Natural killer cell (primary cell): ENCODE measurements around the gene KSR1. TPM values are rescaled to one million over a fixed set of nuclear protein-coding genes. Genes with fewer than 3 reads are reported as not detected.

ENCODE experiments used
- ATAC-seq, 3 donors: fragments of 150-1000 bp in 2 of 3; fragments of 200-7000 bp in 1 of 3; cut with Tn5 transposase; 1 replicate in 1 of 3; 2 replicates in 2 of 3; pipeline ENCODE4 v1.10.0; 2021; ENCODE audit warnings: mild to moderate bottlenecking in 2 of 3, moderate library complexity in 2 of 3
- DNase-seq, 2 donors: peaks; one replicate each; pipeline versions ENCODE4 v3.0.0 to v3.0.0-alpha.2; 2013 to 2021; ENCODE audit warnings: mixed read lengths in 1 of 2
- H3K27ac ChIP-seq: one replicate; pipeline ENCODE4 v1.5.1; 2013; ENCODE audit warnings: mild to moderate bottlenecking, low read length
- H3K27me3 ChIP-seq: one replicate; pipeline ENCODE4 v1.6.1; 2013; ENCODE audit warnings: low read length; ENCODE audit not compliant: control insufficient read depth, insufficient read depth
- H3K36me3 ChIP-seq: one replicate; pipeline ENCODE4 v1.6.1; 2013; ENCODE audit warnings: low read length; ENCODE audit not compliant: control insufficient read depth, insufficient read depth
- H3K4me1 ChIP-seq: one replicate; pipeline ENCODE4 v1.6.1; 2013; ENCODE audit warnings: low read length; ENCODE audit not compliant: control insufficient read depth, insufficient read depth
- H3K4me3 ChIP-seq: one replicate; pipeline ENCODE4 v1.5.1; 2013; ENCODE audit warnings: low read length
- H3K9me3 ChIP-seq: one replicate; pipeline ENCODE4 v1.6.1; 2013; ENCODE audit warnings: low read length; ENCODE audit not compliant: control insufficient read depth, insufficient read depth
- H3K27ac Mint-ChIP-seq, 2 donors: one replicate each; pipeline ENCODE4 v1.8.0; 2022; ENCODE audit warnings: mild to moderate bottlenecking in 2 of 2, mixed read lengths in 2 of 2, moderate library complexity in 1 of 2
- H3K27me3 Mint-ChIP-seq, 2 donors: one replicate each; pipeline ENCODE4 v1.8.0; 2022; ENCODE audit warnings: low read depth in 2 of 2, mixed read lengths in 2 of 2
- H3K36me3 Mint-ChIP-seq: one replicate; pipeline ENCODE4 v1.8.0; 2022; ENCODE audit warnings: mixed read lengths
- H3K4me1 Mint-ChIP-seq, 2 donors: one replicate each; pipeline ENCODE4 v1.8.0; 2022; ENCODE audit warnings: mixed read lengths in 2 of 2
- H3K4me3 Mint-ChIP-seq: one replicate; pipeline ENCODE4 v1.8.0; 2022; ENCODE audit warnings: mild to moderate bottlenecking, moderate library complexity, mixed read lengths
- H3K9me3 Mint-ChIP-seq, 2 donors: one replicate each; pipeline ENCODE4 v1.8.0; 2022; ENCODE audit warnings: mixed read lengths in 2 of 2
- CTCF ChIP-seq: fragments of 200-600 bp; IDR thresholded peaks from one replicate; pipeline ENCODE4 v1.8.0; 2022; ENCODE audit warnings: antibody characterized with exemption
- whole genome bisulfite sequencing: methylation state at CpG from one replicate; pipeline ENCODE4 v1.1.7; 2013; ENCODE audit warnings: missing lambda C conversion rate; ENCODE audit not compliant: insufficient coverage; 5-methylcytosine and 5-hydroxymethylcytosine counted together
- intact Hi-C: fragments of 100-400 bp; cut with micrococcal nuclease; formaldehyde crosslinking; loops from one replicate; pipeline ENCODE4 v1.14.2; 2022
- total RNA-seq, 4 donors: library from RNA; stranded (reverse); fragments of 120-200 nt in 1 of 4; gene quantifications; one replicate each; pipeline versions ENCODE4 v1.2.3 to v1.2.4, GENCODE V29; 2013 to 2022

Gene KSR1
- total RNA-seq, 3 donors from 2014 or later (not counting 1 experiment from before 2014, with no cell fraction given), result 46.4 to 63.1 (median 59.2) TPM

- Histone ChIP-seq H3K36me3 (no peaks in the 10 kb centered on the region), H3K9me3 (no peaks in the 10 kb centered on the region), H3K4me3 (no peak overlapping the region), H3K27ac (no peak overlapping the region), H3K27me3 (no peaks in the 10 kb centered on the region), H3K4me1 (no peaks in the 10 kb centered on the region)
- Mint-ChIP-seq H3K27me3 (no peaks in the 10 kb centered on the region), H3K27ac (no peak overlapping the region), H3K4me3 (no peak overlapping the region), H3K36me3 (no peaks in the 10 kb centered on the region), H3K9me3 (no peaks in the 10 kb centered on the region), H3K4me1 (no peaks in the 10 kb centered on the region)
- DNase-seq (no peak), ATAC-seq (no peak)
- WGBS, result 80% methylated on average over 21 of the region's 21 CpGs
- TF ChIP-seq CTCF, result no peak
- intact Hi-C loops, result no loop called here
Measured at GRCh38 chr17:27429666-27430382, 26.4 kb upstream of the KSR1 start.

- H3K27me3 ChIP-seq, result no peaks in the 10 kb centered on the region
- H3K27ac ChIP-seq, result no peak overlapping the region
- H3K9me3 ChIP-seq, result no peaks in the 10 kb centered on the region
- Mint-ChIP-seq H3K4me1 (no peaks in the 10 kb centered on the region), H3K4me3 (no peak overlapping the region), H3K27ac (no peak overlapping the region), H3K36me3 (no peaks in the 10 kb centered on the region), H3K27me3 (no peaks in the 10 kb centered on the region), H3K9me3 (no peaks in the 10 kb centered on the region)
- TF ChIP-seq CTCF, result no peak
- no peak for DNase-seq
- no peak overlapping the region for H3K4me3 ChIP-seq
- no peaks in the 10 kb centered on the region for H3K4me1 ChIP-seq
- intact Hi-C loops, result no loop called here
- ATAC-seq, result no peak
- WGBS, result 81% methylated on average over 7 of the region's 7 CpGs
- no peaks in the 10 kb centered on the region for H3K36me3 ChIP-seq
Measured at GRCh38 chr17:27430383-27430840, 25.8 kb upstream of the KSR1 start.

- Histone ChIP-seq H3K4me3 (no peak overlapping the region), H3K9me3 (no peaks in the 10 kb centered on the region), H3K27ac (no peak overlapping the region), H3K27me3 (no peaks in the 10 kb centered on the region), H3K36me3 (no peaks in the 10 kb centered on the region), H3K4me1 (no peaks in the 10 kb centered on the region)
- DNase-seq, result peak in 1 of 2 donors; percentile 19
- no peak for ATAC-seq
- no peak overlapping the region for H3K4me3 Mint-ChIP-seq
- H3K36me3 Mint-ChIP-seq, result no peaks in the 10 kb centered on the region
- WGBS, result 89% methylated on average over 8 of the region's 10 CpGs
- H3K9me3 Mint-ChIP-seq, result no peaks in the 10 kb centered on the region
- no peak overlapping the region for H3K27ac Mint-ChIP-seq
- peak; percentile 23 for TF ChIP-seq CTCF
- H3K27me3 Mint-ChIP-seq, result no peaks in the 10 kb centered on the region
- intact Hi-C loops, result no loop called here
- no peaks in the 10 kb centered on the region for H3K4me1 Mint-ChIP-seq
Measured at GRCh38 chr17:27430882-27431491, 25.3 kb upstream of the KSR1 start.
